Endodermal cell (in vitro differentiated cells): ENCODE measurements around the gene CAMK2B. TPM values are rescaled to one million over a fixed set of nuclear protein-coding genes. Genes with fewer than 3 reads are reported as not detected.

ENCODE experiments used
- DNase-seq: peaks from one replicate; pipeline ENCODE4 v3.0.0-alpha.2; 2017
- H3K27ac ChIP-seq: 2 replicates; pipeline ENCODE4 v1.5.1; 2013; ENCODE audit warnings: mild to moderate bottlenecking, low read depth, low read length, moderate library complexity
- H3K27me3 ChIP-seq: 2 replicates; pipeline ENCODE4 v1.6.1; 2013; ENCODE audit warnings: mild to moderate bottlenecking, low read length, moderate library complexity; ENCODE audit not compliant: insufficient read depth, control insufficient read depth, poor library complexity, severe bottlenecking
- H3K36me3 ChIP-seq: 2 replicates; pipeline ENCODE4 v1.7.0; 2013; ENCODE audit warnings: mild to moderate bottlenecking, low read length, moderate library complexity; ENCODE audit not compliant: control insufficient read depth, insufficient read depth
- H3K4me1 ChIP-seq: one replicate; pipeline ENCODE4 v1.7.0; 2013; ENCODE audit warnings: low read length; ENCODE audit not compliant: control insufficient read depth, insufficient read depth
- H3K4me3 ChIP-seq: 2 replicates; pipeline ENCODE4 v1.5.1; 2013; ENCODE audit warnings: mild to moderate bottlenecking, low read length, moderate library complexity
- H3K9ac ChIP-seq: 2 replicates; pipeline ENCODE4 v1.6.1; 2013; ENCODE audit warnings: mild to moderate bottlenecking, low read length, moderate library complexity; ENCODE audit not compliant: poor library complexity, severe bottlenecking; ENCODE audit errors: extremely low read depth
- H3K9me3 ChIP-seq: 2 replicates; pipeline ENCODE4 v1.6.1; 2013; ENCODE audit warnings: mild to moderate bottlenecking, low read length, moderate library complexity; ENCODE audit not compliant: control insufficient read depth
- H3K27ac Mint-ChIP-seq: 2 replicates; pipeline ENCODE4 v1.8.0; 2020; ENCODE audit warnings: mixed read lengths
- H3K27me3 Mint-ChIP-seq: 2 replicates; pipeline ENCODE4 v1.8.0; 2021; ENCODE audit warnings: mild to moderate bottlenecking, mixed read lengths; ENCODE audit not compliant: insufficient read depth
- H3K36me3 Mint-ChIP-seq: 2 replicates; pipeline ENCODE4 v1.8.0; 2020; ENCODE audit warnings: low read depth, mixed read lengths
- H3K4me1 Mint-ChIP-seq: 2 replicates; pipeline ENCODE4 v1.8.0; 2020; ENCODE audit warnings: mixed read lengths
- H3K4me3 Mint-ChIP-seq: 2 replicates; pipeline ENCODE4 v1.8.0; 2020; ENCODE audit warnings: mild to moderate bottlenecking, moderate library complexity, mixed read lengths
- H3K9me3 Mint-ChIP-seq: 2 replicates; pipeline ENCODE4 v1.8.0; 2020; ENCODE audit warnings: mild to moderate bottlenecking, mixed read lengths
- CTCF ChIP-seq: fragments of 200-600 bp; sonication (generic); conservative IDR thresholded peaks from 2 replicates; pipeline ENCODE4 v1.5.0; 2021; ENCODE audit warnings: antibody characterized with exemption, mild to moderate bottlenecking
- WGBS, 2 experiments: methylation state at CpG; one replicate each; pipeline versions ENCODE4 v1.1.5 to v1.1.7; 2013; ENCODE audit warnings: missing lambda C conversion rate in 2 of 2, mixed read lengths in 1 of 2; ENCODE audit not compliant: insufficient coverage in 1 of 2, insufficient read length in 1 of 2; 5-methylcytosine and 5-hydroxymethylcytosine counted together
- total RNA-seq, 2 donors: library from RNA; stranded (reverse); fragmentation: NEBNext Ultra II Directional in 1 of 2; extraction: Animal tissue kit (Norgen Biotek cat#: 25700) in 1 of 2; gene quantifications; 2 replicates in 1 of 2; 3 replicates in 1 of 2; pipeline ENCODE4 v1.2.1, GENCODE V29; 2021

Gene CAMK2B
- total RNA-seq, 2 donors from 2014 or later = 0.26 TPM; not detected in 1

DNA sequence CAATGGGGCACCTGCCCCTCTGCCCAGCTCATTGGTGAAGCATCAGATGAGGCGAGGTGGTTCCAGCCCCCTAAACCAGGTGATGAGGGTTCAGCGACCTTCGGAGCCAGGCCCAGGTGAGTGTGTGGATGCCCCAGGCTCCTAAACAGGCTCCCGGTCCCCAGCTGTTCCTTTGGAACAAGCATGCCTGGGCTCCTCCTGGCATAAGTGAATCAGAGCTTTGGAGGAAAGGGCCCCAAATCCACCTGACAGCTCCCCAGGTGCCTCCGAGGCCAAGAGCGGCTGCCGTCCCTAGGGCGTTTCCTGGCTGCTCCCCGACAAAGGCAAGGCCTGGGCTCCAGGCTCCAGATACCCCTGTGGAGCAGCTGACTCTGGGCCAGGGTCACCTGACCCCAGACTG is 63.4 kb downstream of the CAMK2B start:
- Histone ChIP-seq H3K9ac (no peak overlapping the region), H3K9me3 (no peaks in the 10 kb centered on the region), H3K4me1 (no peaks in the 10 kb centered on the region), H3K27me3 (no peaks in the 10 kb centered on the region), H3K27ac (no peak overlapping the region), H3K4me3 (no peak overlapping the region), H3K36me3 (no peaks in the 10 kb centered on the region)
- no peak overlapping the region for H3K27ac Mint-ChIP-seq
- no peak for TF ChIP-seq CTCF
- H3K4me1 Mint-ChIP-seq = no peaks in the 10 kb centered on the region
- H3K4me3 Mint-ChIP-seq = no peak overlapping the region
- DNase-seq = no peak
- no peaks in the 10 kb centered on the region for H3K36me3 Mint-ChIP-seq
- no peaks in the 10 kb centered on the region for H3K27me3 Mint-ChIP-seq
- WGBS, 2 experiments = 93 to 98% methylated on average over 4 to 9 of the region's 9 CpGs
- no peaks in the 10 kb centered on the region for H3K9me3 Mint-ChIP-seq

- H3K27ac ChIP-seq = no peak overlapping the region
- no peak overlapping the region for H3K27ac Mint-ChIP-seq
- no peaks in the 10 kb centered on the region for H3K9me3 Mint-ChIP-seq
- no peak overlapping the region for H3K4me3 Mint-ChIP-seq
- H3K27me3 ChIP-seq = no peaks in the 10 kb centered on the region
- no peaks in the 10 kb centered on the region for H3K36me3 ChIP-seq
- H3K4me1 ChIP-seq = no peaks in the 10 kb centered on the region
- 87 to 100% methylated on average over 1 to 4 of the region's 5 CpGs for WGBS, 2 experiments
- no peaks in the 10 kb centered on the region for H3K36me3 Mint-ChIP-seq
- no peak overlapping the region for H3K9ac ChIP-seq
- H3K27me3 Mint-ChIP-seq = no peaks in the 10 kb centered on the region
- DNase-seq = no peak
- H3K9me3 ChIP-seq = no peaks in the 10 kb centered on the region
- no peak for TF ChIP-seq CTCF
- no peaks in the 10 kb centered on the region for H3K4me1 Mint-ChIP-seq
- H3K4me3 ChIP-seq = no peak overlapping the region
Observed at GRCh38 chr7:44261240-44261639, 64.2 kb downstream of the CAMK2B start.

DNA sequence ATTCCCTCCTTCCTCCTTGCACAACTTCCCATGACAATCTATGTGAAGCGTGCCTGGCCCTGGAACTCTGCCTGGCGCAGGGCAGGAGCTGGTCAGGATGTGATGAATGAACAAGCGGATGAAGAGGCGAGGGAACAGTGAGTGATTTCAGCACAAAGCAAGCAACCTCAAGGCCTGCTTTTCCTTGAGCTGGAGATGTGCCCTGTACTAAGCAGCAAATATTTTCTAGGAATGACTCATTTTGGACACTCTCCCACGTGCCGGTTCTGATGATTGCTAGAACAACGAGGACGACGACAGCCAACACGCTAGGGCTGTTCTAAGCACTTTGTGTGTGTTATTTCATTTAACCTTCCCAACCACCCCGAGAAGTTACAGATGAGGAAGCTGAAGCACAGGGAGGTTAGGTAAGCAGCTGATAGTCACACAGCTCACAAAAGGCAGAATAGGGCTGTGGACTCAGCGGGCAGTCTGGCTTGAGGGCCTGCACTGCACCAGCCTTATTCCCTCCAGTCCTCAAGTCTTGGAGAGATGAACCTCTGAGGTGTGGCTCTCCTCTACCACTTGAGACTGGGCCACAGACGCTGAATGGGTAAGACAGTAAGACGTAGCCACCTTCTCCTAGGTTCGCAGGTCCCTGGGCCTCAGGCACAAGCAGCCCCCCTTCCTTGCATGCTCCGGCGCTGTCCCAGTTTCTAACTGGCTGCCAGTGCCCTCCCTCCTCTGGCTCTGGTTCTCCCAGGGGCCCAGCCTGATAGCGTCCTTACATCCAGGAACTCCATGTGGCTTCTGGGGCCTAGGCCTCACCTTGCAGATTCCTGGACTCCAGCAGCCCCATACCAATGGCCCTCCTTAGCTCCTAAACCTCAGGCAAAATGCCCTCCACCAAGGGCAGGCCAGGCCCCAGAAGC is 65.6 kb downstream of the CAMK2B start:
- DNase-seq = no peak

More for the DNA sequence above, 65.6 kb downstream of the CAMK2B start:
- H3K9me3 ChIP-seq = no peaks in the 10 kb centered on the region
- no peaks in the 10 kb centered on the region for H3K36me3 Mint-ChIP-seq
- H3K27ac ChIP-seq = no peak overlapping the region
- no peak overlapping the region for H3K27ac Mint-ChIP-seq
- H3K9me3 Mint-ChIP-seq = no peaks in the 10 kb centered on the region
- 95% methylated on average over 15 to 18 of the region's 18 CpGs for WGBS, 2 experiments
- H3K27me3 ChIP-seq = no peaks in the 10 kb centered on the region
- H3K36me3 ChIP-seq = no peaks in the 10 kb centered on the region
- no peaks in the 10 kb centered on the region for H3K4me1 ChIP-seq
- H3K4me3 Mint-ChIP-seq = no peak overlapping the region
- H3K27me3 Mint-ChIP-seq = no peaks in the 10 kb centered on the region
- H3K4me1 Mint-ChIP-seq = no peaks in the 10 kb centered on the region
- H3K9ac ChIP-seq = no peak overlapping the region
- H3K4me3 ChIP-seq = no peak overlapping the region
- no peak for TF ChIP-seq CTCF
